Thymus (tissue), 11 donors: ENCODE data around the gene ZFR2. TPM values are rescaled to one million over a fixed set of nuclear protein-coding genes. Genes with fewer than 3 reads are reported as not detected.
A peak's percentile ranks its signal among the peaks of the same experiment; 100 is the strongest.

Source experiments
- DNase-seq, 9 donors: peaks; one replicate each; pipeline ENCODE4 v3.0.0-alpha.2; 2013; ENCODE audit warnings: low spot score in 9 of 9, low read depth in 6 of 9, missing footprints in 1 of 9
- H3K27ac ChIP-seq, 2 donors: one replicate each; pipeline ENCODE4 v1.5.1; 2013; ENCODE audit warnings: control low read depth in 1 of 2, low read depth in 1 of 2, low read length in 1 of 2, mild to moderate bottlenecking in 1 of 2, moderate library complexity in 1 of 2
- H3K27me3 ChIP-seq, 2 donors: one replicate each; pipeline ENCODE4 v1.5.1; 2013; ENCODE audit warnings: low read length in 1 of 2; ENCODE audit not compliant: control insufficient read depth in 2 of 2, insufficient read depth in 1 of 2
- H3K36me3 ChIP-seq, 2 donors: one replicate each; pipeline ENCODE4 v1.5.1; 2013; ENCODE audit warnings: low read length in 1 of 2, mild to moderate bottlenecking in 1 of 2, moderate library complexity in 1 of 2; ENCODE audit not compliant: control insufficient read depth in 2 of 2, insufficient read depth in 2 of 2
- H3K4me1 ChIP-seq, 2 donors: one replicate each; pipeline ENCODE4 v1.5.1; 2013; ENCODE audit warnings: low read length in 2 of 2; ENCODE audit not compliant: control insufficient read depth in 2 of 2, insufficient read depth in 2 of 2
- H3K4me3 ChIP-seq, 2 donors: one replicate each; pipeline ENCODE4 v1.5.1; 2013; ENCODE audit warnings: low read length in 2 of 2, control low read depth in 1 of 2, mild to moderate bottlenecking in 1 of 2
- H3K9me3 ChIP-seq, 2 donors: one replicate each; pipeline ENCODE4 v1.5.1; 2013; ENCODE audit warnings: low read length in 1 of 2, mild to moderate bottlenecking in 1 of 2; ENCODE audit not compliant: control insufficient read depth in 2 of 2, insufficient read depth in 1 of 2
- WGBS: extraction: QIAGEN DNeasy Blood & Tissue Kit; methylation state at CpG from one replicate; pipeline ENCODE4 v1.1.7; 2013; 5-methylcytosine and 5-hydroxymethylcytosine counted together
- polyA plus RNA-seq: library from polyadenylated mRNA; stranded (reverse); fragments of 200-250 nt; gene quantifications from one replicate; pipeline ENCODE4 v1.2.3, GENCODE V29; 2013
- total RNA-seq: library from RNA; stranded (reverse); fragments of 120-200 nt; gene quantifications from one replicate; pipeline ENCODE4 v1.2.4, GENCODE V29; 2013
- donor health status: healthy.

Gene ZFR2
- total and polyA plus RNA-seq, 2 donors = 0.32 to 0.33 TPM

DNA sequence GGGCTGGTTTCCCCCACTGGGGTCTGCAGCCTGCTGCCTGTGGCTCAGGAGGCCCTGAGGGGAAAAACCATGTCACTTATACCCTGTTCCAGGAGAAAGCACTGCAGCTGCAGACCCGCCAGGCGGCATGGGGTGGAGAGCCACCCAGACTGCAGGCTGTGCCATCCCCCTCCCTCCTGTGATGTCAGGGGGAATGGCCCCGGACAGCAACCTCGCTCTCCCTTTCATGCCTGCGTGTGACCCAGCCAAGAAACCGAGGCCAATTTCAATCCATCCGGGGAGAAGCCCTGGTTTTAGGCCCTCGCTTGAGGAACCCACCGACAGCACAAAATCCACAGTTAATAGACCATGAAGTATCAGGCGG lies 45.5 kb downstream of the ZFR2 start:
- no peak overlapping the region for H3K27ac ChIP-seq
- H3K4me3 ChIP-seq = no peak overlapping the region
- peaks cover 0 to 6% of the 10 kb centered on the region in 2 donors for H3K9me3 ChIP-seq
- no peaks in the 10 kb centered on the region for H3K36me3 ChIP-seq
- WGBS = 94% methylated on average over 10 of the region's 10 CpGs
- no peak for DNase-seq
- peaks cover 0 to 15% of the 10 kb centered on the region in 2 donors for H3K4me1 ChIP-seq
- H3K27me3 ChIP-seq = peaks cover 4 to 14% of the 10 kb centered on the region in 2 donors

DNA sequence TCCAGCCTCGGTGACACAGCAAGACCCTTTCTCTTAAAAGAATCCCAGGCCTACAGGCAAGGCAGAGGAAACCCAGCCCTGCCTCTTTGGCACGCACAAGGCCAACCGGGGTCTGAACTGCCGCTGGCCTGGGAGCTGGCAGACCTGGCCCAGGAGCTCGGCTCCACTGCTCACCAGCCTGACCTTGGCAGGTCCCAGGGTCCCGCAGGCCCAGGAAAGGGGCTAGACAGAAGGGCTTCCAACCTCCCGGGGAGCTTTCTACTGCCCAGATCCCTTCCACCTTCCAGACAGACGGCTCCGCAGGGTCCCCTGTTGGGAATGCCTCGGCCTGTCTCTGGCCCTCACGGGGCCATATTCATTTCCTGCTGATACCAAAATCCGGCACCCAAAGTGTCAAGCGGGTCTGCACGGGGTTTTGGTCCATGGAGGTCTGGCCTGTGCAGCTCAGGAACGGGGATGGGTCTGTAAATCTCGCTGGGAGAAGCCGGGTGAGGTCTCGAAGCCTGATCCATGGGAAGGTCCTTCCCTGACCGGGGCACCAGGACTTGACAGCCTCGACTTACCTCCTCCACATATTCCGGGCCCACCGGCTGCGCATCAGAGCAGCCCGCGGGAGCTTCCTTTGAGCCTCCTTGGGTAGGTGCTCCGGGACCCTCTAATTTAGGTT lies 46.0 kb downstream of the ZFR2 start:
- H3K4me3 ChIP-seq = no peak overlapping the region
- WGBS = 96% methylated on average over 26 of the region's 26 CpGs

DNA sequence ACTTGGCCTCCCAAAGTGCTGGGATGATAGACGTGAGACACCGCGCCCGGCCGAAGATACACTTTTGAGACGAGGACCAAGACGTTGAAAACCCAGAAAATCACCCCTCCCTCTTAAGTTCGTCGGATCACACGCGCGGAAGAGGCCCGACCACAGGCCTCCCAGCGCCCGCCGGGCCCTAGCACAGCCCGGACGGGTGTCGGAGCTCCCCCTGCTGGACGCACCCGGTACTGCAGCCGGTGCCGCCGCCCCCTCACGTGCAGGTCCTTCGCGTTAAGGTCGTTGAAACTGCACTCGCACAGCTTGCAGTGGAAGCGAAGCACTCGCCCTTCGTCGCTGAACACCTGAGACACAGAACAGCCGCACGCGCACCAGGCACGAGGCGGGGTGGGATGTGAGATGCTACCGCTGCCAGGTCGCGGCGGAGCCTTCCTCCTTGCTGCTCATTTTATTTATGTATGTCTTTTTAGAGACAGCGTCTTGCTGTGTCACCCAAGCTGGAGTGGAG lies 46.9 kb downstream of the ZFR2 start:
- 10% methylated on average over 43 of the region's 43 CpGs for whole genome bisulfite sequencing
- H3K4me3 ChIP-seq = no peak overlapping the region
- no peaks in the 10 kb centered on the region for H3K36me3 ChIP-seq
- DNase-seq = peak in 8 of 9 donors; percentile 48 to 87 (median 67)
- H3K27me3 ChIP-seq = peaks cover 4 to 14% of the 10 kb centered on the region in 2 donors
- H3K4me1 ChIP-seq = peaks cover 0 to 20% of the 10 kb centered on the region in 2 donors
- H3K27ac ChIP-seq = no peak overlapping the region
- H3K9me3 ChIP-seq = peaks cover 0 to 6% of the 10 kb centered on the region in 2 donors

More for the DNA sequence above, 46.0 kb downstream of the ZFR2 start:
- Histone ChIP-seq H3K4me1 (peaks cover 0 to 19% of the 10 kb centered on the region in 2 donors), H3K36me3 (no peaks in the 10 kb centered on the region), H3K27ac (no peak overlapping the region), H3K9me3 (peaks cover 0 to 6% of the 10 kb centered on the region in 2 donors), H3K27me3 (peaks cover 4 to 14% of the 10 kb centered on the region in 2 donors)
- no peak for DNase-seq

DNA sequence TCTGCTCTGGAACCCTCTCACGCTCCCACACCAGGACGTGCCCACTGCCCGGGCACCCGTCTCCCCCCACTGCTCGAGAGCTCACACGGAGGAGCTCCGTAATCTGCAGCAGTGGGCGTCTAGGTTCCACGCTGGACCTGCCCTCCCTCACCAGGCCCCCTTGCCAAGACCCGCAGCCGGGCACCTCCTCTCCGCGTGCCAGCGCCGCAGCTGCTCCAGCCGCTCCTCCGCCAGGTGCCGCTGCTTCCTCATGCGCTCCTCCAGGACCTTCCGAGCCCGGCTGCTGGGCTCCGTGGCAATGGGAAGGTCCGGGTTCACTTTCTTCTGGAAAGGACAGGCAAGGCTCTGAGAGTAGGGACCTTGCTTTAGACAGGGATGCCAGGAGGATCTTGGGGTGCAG lies 47.7 kb downstream of the ZFR2 start:
- WGBS = 98% methylated on average over 23 of the region's 23 CpGs
- no peak for DNase-seq
- Histone ChIP-seq H3K27me3 (peaks cover 4 to 14% of the 10 kb centered on the region in 2 donors), H3K4me3 (no peak overlapping the region), H3K36me3 (no peaks in the 10 kb centered on the region), H3K4me1 (peaks cover 0 to 20% of the 10 kb centered on the region in 2 donors), H3K9me3 (peaks cover 0 to 6% of the 10 kb centered on the region in 2 donors), H3K27ac (no peak overlapping the region)

DNA sequence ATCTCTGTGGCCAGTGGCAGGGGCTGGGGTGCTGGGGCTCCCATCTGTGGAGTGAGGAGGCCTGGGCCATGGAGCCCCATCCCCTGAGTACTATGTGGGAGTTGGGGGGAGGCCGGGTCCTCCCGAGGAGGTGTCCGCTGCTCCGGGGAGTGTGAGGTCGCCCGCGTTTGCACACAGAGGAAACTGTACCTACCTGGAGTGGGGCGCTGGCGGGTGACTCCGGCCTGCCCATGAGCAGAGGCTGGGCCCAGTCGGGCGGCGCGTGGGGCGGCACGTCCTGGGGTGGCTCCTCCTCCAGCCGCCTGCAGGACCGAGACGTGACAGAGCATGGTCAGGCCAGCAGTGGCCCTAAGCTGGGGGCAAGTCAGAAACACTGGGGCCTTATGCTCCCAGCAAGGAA lies 48.8 kb downstream of the ZFR2 start:
- WGBS = 96% methylated on average over 19 of the region's 19 CpGs
- DNase-seq = no peak

DNA sequence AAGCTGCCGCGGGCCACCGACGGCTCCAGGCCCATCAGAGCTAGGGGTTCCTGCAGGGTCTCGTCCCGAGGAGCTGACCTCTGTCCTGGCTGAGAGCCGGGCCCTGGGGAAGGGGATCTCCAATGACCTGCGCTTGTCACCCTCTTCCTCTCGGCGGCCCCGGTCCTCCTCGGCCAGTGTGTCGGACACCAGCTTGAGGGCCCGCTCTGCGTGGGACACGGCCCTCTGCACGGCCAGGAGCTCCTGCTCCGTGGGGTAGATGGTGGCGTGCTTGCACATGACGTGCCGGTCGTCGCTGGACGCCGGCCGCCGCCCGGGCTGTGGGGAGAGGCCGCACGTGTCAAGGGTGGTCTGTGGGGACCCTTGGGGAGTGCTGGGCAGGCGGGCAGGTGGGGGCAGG lies 49.9 kb downstream of the ZFR2 start:
- Histone ChIP-seq H3K9me3 (peaks cover 0 to 6% of the 10 kb centered on the region in 2 donors), H3K4me1 (peaks cover 0 to 30% of the 10 kb centered on the region in 2 donors), H3K4me3 (no peak overlapping the region), H3K36me3 (no peaks in the 10 kb centered on the region), H3K27me3 (peaks cover 4 to 14% of the 10 kb centered on the region in 2 donors), H3K27ac (no peak overlapping the region)
- DNase-seq = no peak
- WGBS = 80% methylated on average over 31 of the region's 31 CpGs

More for the DNA sequence above, 48.8 kb downstream of the ZFR2 start:
- Histone ChIP-seq H3K27me3 (peaks cover 4 to 14% of the 10 kb centered on the region in 2 donors), H3K36me3 (no peaks in the 10 kb centered on the region), H3K4me1 (peaks cover 0 to 20% of the 10 kb centered on the region in 2 donors), H3K4me3 (no peak overlapping the region), H3K9me3 (peaks cover 0 to 6% of the 10 kb centered on the region in 2 donors), H3K27ac (no peak overlapping the region)

DNA sequence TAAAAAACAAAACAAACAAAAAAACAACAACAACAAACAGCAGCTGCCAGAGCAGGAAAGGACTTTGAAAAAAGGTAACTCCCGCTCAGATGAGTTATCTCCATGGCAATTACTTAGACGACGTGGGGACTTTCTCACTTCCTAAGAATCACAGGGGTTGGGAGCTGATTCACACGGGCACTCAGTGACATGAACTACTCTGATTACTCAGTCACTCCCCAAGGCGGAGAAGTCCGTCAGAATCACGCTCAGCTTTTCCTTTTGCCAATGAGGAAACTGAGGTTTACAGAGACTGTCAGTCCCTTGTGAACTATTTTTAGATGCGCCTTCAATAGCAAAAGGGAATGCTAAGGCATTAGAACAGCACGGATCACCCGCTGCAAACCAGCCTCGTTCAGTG lies 50.4 kb downstream of the ZFR2 start:
- 31% methylated on average over 11 of the region's 11 CpGs for WGBS
- Histone ChIP-seq H3K27me3 (peaks cover 4 to 13% of the 10 kb centered on the region in 2 donors), H3K4me3 (no peak overlapping the region), H3K27ac (no peak overlapping the region), H3K4me1 (peaks cover 2 to 34% of the 10 kb centered on the region in 2 donors), H3K9me3 (peaks cover 0 to 6% of the 10 kb centered on the region in 2 donors), H3K36me3 (no peaks in the 10 kb centered on the region)
- peak in 1 of 9 donors; percentile 24 for DNase-seq

DNA sequence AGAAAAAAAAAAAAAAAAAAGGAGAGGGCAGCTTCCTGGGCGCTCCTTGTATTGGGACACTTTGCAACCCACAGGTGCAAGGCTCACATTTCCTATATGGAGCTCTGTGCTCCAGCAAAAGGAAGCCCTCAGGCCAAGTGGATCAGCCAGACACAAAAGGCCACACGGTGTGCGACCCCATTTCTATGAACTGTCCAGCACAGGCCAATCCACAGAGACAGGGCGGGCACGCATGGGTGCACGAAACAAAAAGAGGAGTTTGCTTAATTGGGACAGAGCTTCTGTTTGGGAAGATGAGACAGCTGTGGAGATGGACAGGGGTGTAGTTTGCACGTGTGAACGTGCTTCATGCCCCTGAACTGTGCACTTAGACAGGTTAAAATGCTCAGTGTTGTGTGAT lies 51.1 kb downstream of the ZFR2 start:
- Histone ChIP-seq H3K27me3 (peaks cover 3 to 7% of the 10 kb centered on the region in 2 donors), H3K4me3 (no peak overlapping the region), H3K27ac (no peak overlapping the region), H3K9me3 (peaks cover 0 to 6% of the 10 kb centered on the region in 2 donors), H3K36me3 (no peaks in the 10 kb centered on the region), H3K4me1 (peaks cover 7 to 41% of the 10 kb centered on the region in 2 donors)
- no peak for DNase-seq
- 91% methylated on average over 8 of the region's 8 CpGs for WGBS

DNA sequence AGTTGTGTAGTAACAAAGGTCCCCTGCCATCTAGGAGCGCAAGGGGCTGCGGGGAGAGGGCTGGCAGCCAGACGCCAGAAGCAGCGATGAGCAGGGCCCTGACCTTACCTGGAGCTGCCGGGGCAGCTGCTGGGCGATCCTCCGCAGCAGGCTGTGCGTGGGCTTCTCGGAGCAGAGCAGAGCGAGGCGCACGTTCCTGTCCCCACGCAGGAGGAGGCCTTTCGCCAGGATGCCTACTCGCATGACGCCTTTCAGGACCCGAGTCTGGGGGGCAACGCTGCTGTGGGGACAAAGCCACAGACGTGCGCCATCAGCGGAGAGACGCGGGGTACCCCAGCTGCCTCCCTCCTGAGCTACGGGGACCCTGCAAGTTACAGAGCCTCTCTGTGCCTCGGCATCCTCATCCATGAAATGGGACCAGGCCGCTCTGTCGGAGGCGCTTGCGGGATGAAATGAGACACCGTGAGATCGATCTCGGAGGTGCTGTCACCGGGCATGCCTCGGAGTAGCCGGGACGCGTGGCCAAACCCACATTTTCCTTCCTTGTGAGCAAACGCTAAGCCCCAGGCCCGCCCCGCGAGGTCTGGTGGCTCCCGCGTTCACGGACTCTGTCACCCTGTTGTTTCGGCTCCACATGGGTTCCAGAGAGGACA lies 52.1 kb downstream of the ZFR2 start:
- Histone ChIP-seq H3K27me3 (peaks cover 0 to 2% of the 10 kb centered on the region in 2 donors), H3K27ac (no peak overlapping the region), H3K36me3 (no peaks in the 10 kb centered on the region), H3K4me3 (no peak overlapping the region), H3K4me1 (peaks cover 13 to 44% of the 10 kb centered on the region in 2 donors), H3K9me3 (peaks cover 0 to 1% of the 10 kb centered on the region in 2 donors)
- no peak for DNase-seq
- WGBS = 97% methylated on average over 45 of the region's 45 CpGs
